Mesendoderm (in vitro differentiated cells): ENCODE results near the gene MMP28.
A peak's percentile ranks its signal among the peaks of the same experiment; 100 is the strongest.

Experiments used
- DNase-seq: peaks from one replicate; pipeline ENCODE4 v3.0.0; 2013
- H2AK5ac ChIP-seq: 2 replicates; pipeline ENCODE4 v1.6.1; 2013; ENCODE audit warnings: low read length, inconsistent platforms
- H2BK120ac ChIP-seq: 2 replicates; pipeline ENCODE4 v1.6.1; 2013; ENCODE audit warnings: low read depth, mild to moderate bottlenecking, low read length, moderate library complexity, mixed read lengths
- H2BK15ac ChIP-seq: replicated peaks from 2 replicates; pipeline ENCODE4 v1.6.1; 2013; ENCODE audit warnings: low read depth, mild to moderate bottlenecking, moderate library complexity
- H2BK5ac ChIP-seq: 2 replicates; pipeline ENCODE4 v1.6.1; 2013; ENCODE audit warnings: low read length, inconsistent platforms
- H3K18ac ChIP-seq: 2 replicates; pipeline ENCODE4 v1.6.1; 2013; ENCODE audit warnings: mild to moderate bottlenecking, low read length, mixed read lengths
- H3K23ac ChIP-seq: one replicate; pipeline ENCODE4 v1.6.1; 2013; ENCODE audit warnings: low read length
- H3K27ac ChIP-seq: 2 replicates; pipeline ENCODE4 v1.5.1; 2013; ENCODE audit warnings: low read depth, mild to moderate bottlenecking, inconsistent platforms, low read length, moderate library complexity
- H3K27me3 ChIP-seq: 2 replicates; pipeline ENCODE4 v1.6.1; 2013; ENCODE audit warnings: low read length, control low read depth, mild to moderate bottlenecking, inconsistent platforms; ENCODE audit not compliant: insufficient read depth, poor library complexity
- H3K36me3 ChIP-seq: 2 replicates; pipeline ENCODE4 v1.6.1; 2013; ENCODE audit warnings: low read length, inconsistent platforms; ENCODE audit not compliant: control insufficient read depth, insufficient read depth
- H3K4ac ChIP-seq: one replicate; pipeline ENCODE4 v1.6.1; 2013; ENCODE audit warnings: low read depth, mild to moderate bottlenecking, low read length, moderate library complexity
- H3K4me1 ChIP-seq: 2 replicates; pipeline ENCODE4 v1.6.1; 2013; ENCODE audit warnings: low read depth, low read length, inconsistent platforms; ENCODE audit not compliant: control insufficient read depth
- H3K4me2 ChIP-seq: 2 replicates; pipeline ENCODE4 v1.6.1; 2013; ENCODE audit warnings: low read length
- H3K4me3 ChIP-seq: 2 replicates; pipeline ENCODE4 v1.5.1; 2013; ENCODE audit warnings: mild to moderate bottlenecking, low read length
- H3K56ac ChIP-seq: one replicate; pipeline ENCODE4 v1.6.1; 2013; ENCODE audit warnings: low read length
- H3K79me1 ChIP-seq: 2 replicates; pipeline ENCODE4 v1.6.1; 2013; ENCODE audit warnings: low read length, inconsistent platforms
- H3K79me2 ChIP-seq: 2 replicates; pipeline ENCODE4 v1.6.1; 2013; ENCODE audit warnings: mild to moderate bottlenecking, low read length; ENCODE audit not compliant: control insufficient read depth, insufficient read depth
- H3K9ac ChIP-seq: 2 replicates; pipeline ENCODE4 v1.6.1; 2013; ENCODE audit warnings: low read length, inconsistent platforms
- H4K5ac ChIP-seq: one replicate; pipeline ENCODE4 v1.6.1; 2013; ENCODE audit warnings: low read length
- H4K8ac ChIP-seq: one replicate; pipeline ENCODE4 v1.6.1; 2013; ENCODE audit warnings: low read depth, mild to moderate bottlenecking, control low read depth, low read length, moderate library complexity
- WGBS: extraction: QIAGEN DNeasy Blood & Tissue Kit; methylation state at CpG from one replicate; pipeline ENCODE4 v1.1.7; 2013; ENCODE audit warnings: low lambda C conversion rate, missing lambda C conversion rate; ENCODE audit not compliant: insufficient coverage; ENCODE audit errors: extremely low coverage; 5-methylcytosine and 5-hydroxymethylcytosine counted together

The MMP28 gene

GRCh38 chr17:35730400-35731005, 64.9 kb downstream of the MMP28 start:
- H2BK15ac ChIP-seq, result no peak overlapping the region
- no CpG with 5 or more reads among the region's 10 CpGs for whole genome bisulfite sequencing
- H3K4me2 ChIP-seq, result no peak overlapping the region
- H4K8ac ChIP-seq, result no peak overlapping the region
- H3K4me1 ChIP-seq, result peaks cover 31% of the 10 kb centered on the region
- no peaks in the 10 kb centered on the region for H3K27me3 ChIP-seq
- no peak overlapping the region for H3K56ac ChIP-seq
- no peak overlapping the region for H3K23ac ChIP-seq
- H3K18ac ChIP-seq, result no peak overlapping the region
- H2BK120ac ChIP-seq, result no peak overlapping the region
- no peak for DNase-seq
- H3K4me3 ChIP-seq, result no peak overlapping the region
- H3K4ac ChIP-seq, result no peak overlapping the region
- H4K5ac ChIP-seq, result no peak overlapping the region
- no peak overlapping the region for H2AK5ac ChIP-seq
- no peaks in the 10 kb centered on the region for H3K36me3 ChIP-seq
- no peak overlapping the region for H3K27ac ChIP-seq
- H3K79me2 ChIP-seq, result no peaks in the 10 kb centered on the region
- H3K9ac ChIP-seq, result no peak overlapping the region
- no peak overlapping the region for H2BK5ac ChIP-seq
- H3K79me1 ChIP-seq, result no peaks in the 10 kb centered on the region

- no peak overlapping the region for H3K18ac ChIP-seq
- no peak overlapping the region for H4K8ac ChIP-seq
- H3K79me1 ChIP-seq, result no peaks in the 10 kb centered on the region
- no CpG with 5 or more reads among the region's 4 CpGs for WGBS
- peaks cover 35% of the 10 kb centered on the region for H3K4me1 ChIP-seq
- peak; percentile 93 for DNase-seq
- no peak overlapping the region for H3K27ac ChIP-seq
- peak overlapping the region; percentile 5 for H3K4me2 ChIP-seq
- no peak overlapping the region for H2BK5ac ChIP-seq
- H3K4me3 ChIP-seq, result no peak overlapping the region
- H2AK5ac ChIP-seq, result no peak overlapping the region
- no peak overlapping the region for H4K5ac ChIP-seq
- no peaks in the 10 kb centered on the region for H3K79me2 ChIP-seq
- no peaks in the 10 kb centered on the region for H3K27me3 ChIP-seq
- no peak overlapping the region for H3K23ac ChIP-seq
- peak overlapping the region; percentile 10 for H3K56ac ChIP-seq
- H2BK15ac ChIP-seq, result no peak overlapping the region
- no peak overlapping the region for H3K4ac ChIP-seq
- peak overlapping the region; percentile 5 for H3K9ac ChIP-seq
- H3K36me3 ChIP-seq, result no peaks in the 10 kb centered on the region
- H2BK120ac ChIP-seq, result no peak overlapping the region
Observed at GRCh38 chr17:35729405-35729833, 66.0 kb downstream of the MMP28 start.

- Histone ChIP-seq H3K79me1 (no peaks in the 10 kb centered on the region), H3K56ac (no peak overlapping the region), H3K9ac (no peak overlapping the region), H2AK5ac (no peak overlapping the region), H2BK15ac (no peak overlapping the region), H3K4me1 (peaks cover 35% of the 10 kb centered on the region), H3K79me2 (no peaks in the 10 kb centered on the region), H3K18ac (no peak overlapping the region), H4K8ac (no peak overlapping the region), H3K4ac (no peak overlapping the region), H3K4me3 (no peak overlapping the region), H3K27me3 (no peaks in the 10 kb centered on the region), H3K36me3 (peaks cover 2% of the 10 kb centered on the region), H3K27ac (no peak overlapping the region), H3K23ac (no peak overlapping the region), H2BK5ac (no peak overlapping the region), H4K5ac (no peak overlapping the region), H2BK120ac (no peak overlapping the region), H3K4me2 (no peak overlapping the region)
- WGBS, result no CpG with 5 or more reads among the region's 3 CpGs
- DNase-seq, result no peak
Observed at GRCh38 chr17:35728551-35728950, 66.9 kb downstream of the MMP28 start.

GRCh38 chr17:35727635-35728034, 67.8 kb downstream of the MMP28 start:
- Histone ChIP-seq H4K8ac (no peak overlapping the region), H2BK5ac (no peak overlapping the region), H3K36me3 (peaks cover 3% of the 10 kb centered on the region), H3K18ac (no peak overlapping the region), H3K79me1 (no peaks in the 10 kb centered on the region), H2BK120ac (no peak overlapping the region), H3K4ac (no peak overlapping the region), H3K27me3 (no peaks in the 10 kb centered on the region), H2BK15ac (no peak overlapping the region), H3K4me3 (no peak overlapping the region), H3K4me1 (peaks cover 35% of the 10 kb centered on the region), H3K23ac (no peak overlapping the region), H4K5ac (no peak overlapping the region), H2AK5ac (no peak overlapping the region), H3K4me2 (no peak overlapping the region), H3K79me2 (no peaks in the 10 kb centered on the region), H3K9ac (no peak overlapping the region), H3K56ac (no peak overlapping the region), H3K27ac (no peak overlapping the region)
- no peak for DNase-seq
- no CpG with 5 or more reads among the region's 5 CpGs for WGBS

- no peaks in the 10 kb centered on the region for H3K79me2 ChIP-seq
- no peak overlapping the region for H3K4ac ChIP-seq
- H3K23ac ChIP-seq, result no peak overlapping the region
- H3K4me1 ChIP-seq, result peaks cover 35% of the 10 kb centered on the region
- no CpG with 5 or more reads among the region's 5 CpGs for WGBS
- no peak overlapping the region for H2BK5ac ChIP-seq
- H3K36me3 ChIP-seq, result peaks cover 3% of the 10 kb centered on the region
- H3K4me2 ChIP-seq, result no peak overlapping the region
- H3K9ac ChIP-seq, result no peak overlapping the region
- no peak overlapping the region for H4K5ac ChIP-seq
- DNase-seq, result no peak
- H3K56ac ChIP-seq, result no peak overlapping the region
- H2BK120ac ChIP-seq, result no peak overlapping the region
- no peak overlapping the region for H2BK15ac ChIP-seq
- H3K4me3 ChIP-seq, result no peak overlapping the region
- H3K18ac ChIP-seq, result no peak overlapping the region
- H3K27me3 ChIP-seq, result no peaks in the 10 kb centered on the region
- H2AK5ac ChIP-seq, result no peak overlapping the region
- no peak overlapping the region for H4K8ac ChIP-seq
- H3K79me1 ChIP-seq, result no peaks in the 10 kb centered on the region
- peak overlapping the region; percentile 51 for H3K27ac ChIP-seq
Observed at GRCh38 chr17:35726953-35727460, 68.4 kb downstream of the MMP28 start.
